ENCODE results near the gene DHRSX.

- TF ChIP-seq, protein P1, sequence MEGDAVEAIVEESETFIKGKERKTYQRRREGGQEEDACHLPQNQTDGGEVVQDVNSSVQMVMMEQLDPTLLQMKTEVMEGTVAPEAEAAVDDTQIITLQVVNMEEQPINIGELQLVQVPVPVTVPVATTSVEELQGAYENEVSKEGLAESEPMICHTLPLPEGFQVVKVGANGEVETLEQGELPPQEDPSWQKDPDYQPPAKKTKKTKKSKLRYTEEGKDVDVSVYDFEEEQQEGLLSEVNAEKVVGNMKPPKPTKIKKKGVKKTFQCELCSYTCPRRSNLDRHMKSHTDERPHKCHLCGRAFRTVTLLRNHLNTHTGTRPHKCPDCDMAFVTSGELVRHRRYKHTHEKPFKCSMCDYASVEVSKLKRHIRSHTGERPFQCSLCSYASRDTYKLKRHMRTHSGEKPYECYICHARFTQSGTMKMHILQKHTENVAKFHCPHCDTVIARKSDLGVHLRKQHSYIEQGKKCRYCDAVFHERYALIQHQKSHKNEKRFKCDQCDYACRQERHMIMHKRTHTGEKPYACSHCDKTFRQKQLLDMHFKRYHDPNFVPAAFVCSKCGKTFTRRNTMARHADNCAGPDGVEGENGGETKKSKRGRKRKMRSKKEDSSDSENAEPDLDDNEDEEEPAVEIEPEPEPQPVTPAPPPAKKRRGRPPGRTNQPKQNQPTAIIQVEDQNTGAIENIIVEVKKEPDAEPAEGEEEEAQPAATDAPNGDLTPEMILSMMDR (IDR thresholded peaks at IDR 0.05), result no peak
- TF ChIP-seq POLR2AphosphoS5 (IDR thresholded peaks at IDR 0.05), result no peak
- no peak for TF ChIP-seq EP300 (IDR thresholded peaks at IDR 0.05)
- no peak for TF ChIP-seq POLR2A (IDR thresholded peaks at IDR 0.05; ENCODE audit: low read depth)
These were observed 76.5 kb downstream of the DHRSX start for GRCh38 chrX:2424317-2424716.

Measured in esophagus muscularis mucosa (tissue), 4 donors.